Body of pancreas (tissue), 4 donors: ENCODE data around the gene BICRA.

Experiments used
- CTCF ChIP-seq, 7 experiments: fragments of 450-650 bp in 4 of 7; fragments of 200-600 bp in 3 of 7; sonication (generic) in 3 of 7; IDR thresholded peaks; one replicate each; pipeline ENCODE4 v1.5.1; 2016 to 2019; ENCODE audit warnings: antibody characterized with exemption in 7 of 7
- POLR2A ChIP-seq, 3 donors: fragments of 450-650 bp; IDR thresholded peaks; one replicate each; pipeline ENCODE4 v1.6.1; 2016; ENCODE audit warnings: antibody characterized with exemption in 3 of 3, mild to moderate bottlenecking in 2 of 3

- TF ChIP-seq CTCF (IDR thresholded peaks at IDR 0.05) (no peak), POLR2A (IDR thresholded peaks at IDR 0.05) (no peak)
These were observed 54.5 kb downstream of the BICRA start for GRCh38 chr19:47663435-47663910.
